GM19099 (cell line): ENCODE measurements around the gene KAT2B.
A peak's percentile ranks its signal among the peaks of the same experiment; 100 is the strongest.

ENCODE experiments used
- POLR2A ChIP-seq: IDR thresholded peaks from 3 replicates; pipeline ENCODE4 v1.6.1; 2011; ENCODE audit warnings: low read depth; ENCODE audit not compliant: insufficient read length; ENCODE audit errors: extremely low read depth

Gene KAT2B

GRCh38 chr3:20039765-20040547, at the start of gene KAT2B:
Gene KAT2B, plus strand, starts transcription at chr3:20040446. Its CDS starts 32 bp downstream, at chr3:20040478.
- peak; percentile 65 for TF ChIP-seq POLR2A

- no peak for TF ChIP-seq POLR2A
These were observed 45.5 kb upstream of the KAT2B start for GRCh38 chr3:19994796-19995195.

- no peak for TF ChIP-seq POLR2A
These were observed 42.7 kb upstream of the KAT2B start for GRCh38 chr3:19997502-19997901.

GRCh38 chr3:20001932-20002331, 38.3 kb upstream of the KAT2B start:
- TF ChIP-seq POLR2A, result no peak

GRCh38 chr3:20007960-20008359, 32.3 kb upstream of the KAT2B start:
- no peak for TF ChIP-seq POLR2A

- TF ChIP-seq POLR2A, result no peak
These were observed 31.6 kb upstream of the KAT2B start for GRCh38 chr3:20008646-20009045.

- TF ChIP-seq POLR2A, result no peak
These were observed 28.1 kb upstream of the KAT2B start, which contains the start of gene PP2D1 for GRCh38 chr3:20012164-20012563. Gene PP2D1, minus strand, starts transcription at chr3:20012264. Its CDS starts 192 bp downstream, at chr3:20012072.

GRCh38 chr3:20013396-20013795, 26.9 kb upstream of the KAT2B start:
- TF ChIP-seq POLR2A, result no peak

GRCh38 chr3:20015525-20015924, 24.7 kb upstream of the KAT2B start:
- TF ChIP-seq POLR2A, result no peak

GRCh38 chr3:20022954-20023622, 17.2 kb upstream of the KAT2B start:
- TF ChIP-seq POLR2A, result no peak

GRCh38 chr3:20023623-20024405, 16.4 kb upstream of the KAT2B start:
- no peak for TF ChIP-seq POLR2A

GRCh38 chr3:20027136-20027535, 13.1 kb upstream of the KAT2B start:
- TF ChIP-seq POLR2A, result no peak

- no peak for TF ChIP-seq POLR2A
These were observed 11.3 kb upstream of the KAT2B start for GRCh38 chr3:20028905-20029331.

GRCh38 chr3:20035019-20035418, 5.2 kb upstream of the KAT2B start:
- TF ChIP-seq POLR2A, result no peak

- TF ChIP-seq POLR2A, result no peak
These were observed 2.8 kb upstream of the KAT2B start for GRCh38 chr3:20037255-20037996.

- no peak for TF ChIP-seq POLR2A
These were observed 1.4 kb upstream of the KAT2B start for GRCh38 chr3:20038699-20039465.
